ENCODE results near the gene CCR5AS.

The CCR5AS gene

GRCh38 chr3:46429671-46430070 is 22.8 kb upstream of the CCR5AS start:
- TF ChIP-seq CTCF (IDR thresholded peaks at IDR 0.05; ENCODE audit: borderline replicate concordance, extremely low read depth, low read length, poor library complexity, severe bottlenecking): no peak
- no peak for TF ChIP-seq EZH2 (IDR thresholded peaks at IDR 0.05; ENCODE audit: borderline replicate concordance, low read depth, low read length, severe bottlenecking)
- Histone ChIP-seq H3K9me3 (ENCODE audit: insufficient read depth, low read length, severe bottlenecking) (peaks cover 10% of the 10 kb centered on the region), H3K9ac (ENCODE audit: low read depth, low read length) (no peak overlapping the region), H3K4me1 (ENCODE audit: insufficient read depth, low read length) (peaks cover 54% of the 10 kb centered on the region), H3K79me2 (ENCODE audit: insufficient read depth, low read length) (no peaks in the 10 kb centered on the region), H3K4me3 (ENCODE audit: low read depth in 1 of 2, low read length in 2 of 2) (no peak overlapping the region), H3K36me3 (ENCODE audit: insufficient read depth, low read length) (no peaks in the 10 kb centered on the region), H3K27ac (ENCODE audit: low read length) (no peak overlapping the region), H2AFZ (ENCODE audit: low read depth, low read length) (no peak overlapping the region), H3K27me3 (ENCODE audit: insufficient read depth, low read length, poor library complexity) (no peaks in the 10 kb centered on the region), H3K4me2 (ENCODE audit: insufficient read depth, low read length) (no peak overlapping the region), H4K20me1 (ENCODE audit: insufficient read depth, low read length) (no peaks in the 10 kb centered on the region)
- ATAC-seq (ENCODE audit: insufficient read depth, low read depth) (no peak), DNase-seq (no peak)

- H2AFZ ChIP-seq (ENCODE audit: low read depth, low read length): no peak overlapping the region
- ATAC-seq (ENCODE audit: insufficient read depth, low read depth): no peak
- H3K36me3 ChIP-seq (ENCODE audit: insufficient read depth, low read length): no peaks in the 10 kb centered on the region
- H3K27me3 ChIP-seq (ENCODE audit: insufficient read depth, low read length, poor library complexity): no peaks in the 10 kb centered on the region
- TF ChIP-seq EZH2 (IDR thresholded peaks at IDR 0.05; ENCODE audit: borderline replicate concordance, low read depth, low read length, severe bottlenecking): no peak
- no peak for TF ChIP-seq CTCF (IDR thresholded peaks at IDR 0.05; ENCODE audit: borderline replicate concordance, extremely low read depth, low read length, poor library complexity, severe bottlenecking)
- no peaks in the 10 kb centered on the region for H4K20me1 ChIP-seq (ENCODE audit: insufficient read depth, low read length)
- no peak overlapping the region for H3K4me3 ChIP-seq (ENCODE audit: low read depth in 1 of 2, low read length in 2 of 2)
- H3K4me1 ChIP-seq (ENCODE audit: insufficient read depth, low read length): peaks cover 50% of the 10 kb centered on the region
- H3K9ac ChIP-seq (ENCODE audit: low read depth, low read length): no peak overlapping the region
- 0 out of 2 replicates have a peak overlapping the region, but pooled peaks have one; percentile 2 for H3K27ac ChIP-seq (ENCODE audit: low read length)
- H3K4me2 ChIP-seq (ENCODE audit: insufficient read depth, low read length): no peak overlapping the region
- peaks cover 10% of the 10 kb centered on the region for H3K9me3 ChIP-seq (ENCODE audit: insufficient read depth, low read length, severe bottlenecking)
- no peak for DNase-seq
- no peaks in the 10 kb centered on the region for H3K79me2 ChIP-seq (ENCODE audit: insufficient read depth, low read length)
Measured at GRCh38 chr3:46429250-46429649, 22.4 kb upstream of the CCR5AS start.

GRCh38 chr3:46427916-46428833 is 21.3 kb upstream of the CCR5AS start:
- H3K9me3 ChIP-seq (ENCODE audit: insufficient read depth, low read length, severe bottlenecking): peaks cover 10% of the 10 kb centered on the region
- H3K27ac ChIP-seq (ENCODE audit: low read length): peak overlapping the region; percentile 73
- no peaks in the 10 kb centered on the region for H4K20me1 ChIP-seq (ENCODE audit: insufficient read depth, low read length)
- no peak overlapping the region for H3K4me2 ChIP-seq (ENCODE audit: insufficient read depth, low read length)
- H3K9ac ChIP-seq (ENCODE audit: low read depth, low read length): no peak overlapping the region
- DNase-seq: no peak
- ATAC-seq (ENCODE audit: insufficient read depth, low read depth): no peak
- TF ChIP-seq CTCF (IDR thresholded peaks at IDR 0.05; ENCODE audit: borderline replicate concordance, extremely low read depth, low read length, poor library complexity, severe bottlenecking) (peak; percentile 53), EZH2 (IDR thresholded peaks at IDR 0.05; ENCODE audit: borderline replicate concordance, low read depth, low read length, severe bottlenecking) (no peak)
- peaks cover 39% of the 10 kb centered on the region for H3K4me1 ChIP-seq (ENCODE audit: insufficient read depth, low read length)
- no peaks in the 10 kb centered on the region for H3K27me3 ChIP-seq (ENCODE audit: insufficient read depth, low read length, poor library complexity)
- H3K4me3 ChIP-seq (ENCODE audit: low read depth in 1 of 2, low read length in 2 of 2): no peak overlapping the region
- H3K79me2 ChIP-seq (ENCODE audit: insufficient read depth, low read length): no peaks in the 10 kb centered on the region
- no peaks in the 10 kb centered on the region for H3K36me3 ChIP-seq (ENCODE audit: insufficient read depth, low read length)
- no peak overlapping the region for H2AFZ ChIP-seq (ENCODE audit: low read depth, low read length)
